Suprapubic skin (tissue), 4 donors: ENCODE results near the gene PPP1R14C. TPM values are rescaled to one million over a fixed set of nuclear protein-coding genes. Genes with fewer than 3 reads are reported as not detected.

ENCODE experiments used
- DNase-seq, 2 donors: peaks; one replicate each; pipeline ENCODE4 v3.0.0-alpha.2; 2019; ENCODE audit warnings: low spot score in 2 of 2
- H3K27ac ChIP-seq: fragments of 200-600 bp; sonication (generic); one replicate; pipeline ENCODE4 v1.5.1; 2019
- H3K27me3 ChIP-seq: fragments of 200-600 bp; sonication (generic); one replicate; pipeline ENCODE4 v1.5.1; 2019
- H3K36me3 ChIP-seq: fragments of 200-600 bp; sonication (generic); one replicate; pipeline ENCODE4 v1.5.1; 2019
- H3K4me1 ChIP-seq: fragments of 200-600 bp; sonication (generic); one replicate; pipeline ENCODE4 v1.5.1; 2019
- H3K4me3 ChIP-seq: fragments of 200-600 bp; sonication (generic); one replicate; pipeline ENCODE4 v1.5.1; 2019; ENCODE audit warnings: mild to moderate bottlenecking
- H3K9me3 ChIP-seq: fragments of 200-600 bp; sonication (generic); one replicate; pipeline ENCODE4 v1.5.1; 2019
- CTCF ChIP-seq, 2 donors: fragments of 200-600 bp in 1 of 2; fragments of 450-650 bp in 1 of 2; sonication (generic) in 1 of 2; IDR thresholded peaks; one replicate each; pipeline ENCODE4 v1.5.1; 2016 to 2019; ENCODE audit warnings: antibody characterized with exemption in 2 of 2, mild to moderate bottlenecking in 1 of 2, moderate library complexity in 1 of 2
- EP300 ChIP-seq: sonication (generic); formaldehyde crosslinking; IDR thresholded peaks from one replicate; pipeline ENCODE4 v1.6.1; 2017; ENCODE audit warnings: antibody characterized with exemption
- POLR2A ChIP-seq, 2 donors: fragments of 450-650 bp; IDR thresholded peaks; one replicate each; pipeline ENCODE4 v1.6.1; 2017; ENCODE audit warnings: antibody characterized with exemption in 2 of 2, mild to moderate bottlenecking in 2 of 2, moderate library complexity in 2 of 2
- POLR2AphosphoS5 ChIP-seq, 3 donors: sonication (generic); formaldehyde crosslinking; IDR thresholded peaks; one replicate each; pipeline ENCODE4 v1.6.1; 2017; ENCODE audit warnings: antibody characterized with exemption in 3 of 3
- whole genome bisulfite sequencing: methylation state at CpG from one replicate; pipeline ENCODE4 v1.1.5; 2018; 5-methylcytosine and 5-hydroxymethylcytosine counted together
- total RNA-seq, 4 donors: library from RNA; depleted of rRNA; stranded (reverse); fragments of >200 nt; gene quantifications; one replicate each; pipeline ENCODE4 v1.1.0, GENCODE V29; 2016

Gene PPP1R14C
- total RNA-seq, 4 donors from 2014 or later = 44.3 to 104 (median 88.8) TPM

GRCh38 chr6:150156460-150156859 lies 13.6 kb downstream of the PPP1R14C start:
- 52% methylated on average over 3 of the region's 3 CpGs for WGBS
- Histone ChIP-seq H3K9me3 (no peaks in the 10 kb centered on the region), H3K4me1 (peaks cover 40% of the 10 kb centered on the region), H3K27ac (peak overlapping the region; percentile 70), H3K27me3 (peaks cover 4% of the 10 kb centered on the region), H3K4me3 (no peak overlapping the region), H3K36me3 (no peaks in the 10 kb centered on the region)
- DNase-seq = no peak
- no peak for TF ChIP-seq POLR2AphosphoS5 (IDR thresholded peaks at IDR 0.05)
- no peak for TF ChIP-seq CTCF (IDR thresholded peaks at IDR 0.05)
- no peak for TF ChIP-seq POLR2A (IDR thresholded peaks at IDR 0.05)
- no peak for TF ChIP-seq EP300

DNA sequence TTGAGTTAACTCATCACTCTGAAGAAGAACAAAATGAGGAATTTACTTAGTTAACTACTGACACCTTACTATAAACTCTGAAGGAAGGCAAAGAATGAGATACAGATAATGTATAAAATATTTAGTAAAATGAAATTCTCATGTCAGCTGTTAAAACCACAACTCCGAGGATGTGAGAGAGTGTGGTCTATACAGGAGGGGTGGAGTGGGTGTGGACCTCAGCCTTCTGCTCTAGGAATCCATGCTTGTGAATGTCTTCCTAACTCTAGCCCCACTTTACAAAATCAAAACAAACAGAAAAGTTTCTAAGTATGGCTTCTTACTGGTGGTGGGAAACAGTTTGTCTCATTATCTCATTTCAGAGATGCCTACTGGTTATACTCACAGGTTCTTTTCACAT lies 14.2 kb downstream of the PPP1R14C start:
- H3K27me3 ChIP-seq = peaks cover 3% of the 10 kb centered on the region

DNA sequence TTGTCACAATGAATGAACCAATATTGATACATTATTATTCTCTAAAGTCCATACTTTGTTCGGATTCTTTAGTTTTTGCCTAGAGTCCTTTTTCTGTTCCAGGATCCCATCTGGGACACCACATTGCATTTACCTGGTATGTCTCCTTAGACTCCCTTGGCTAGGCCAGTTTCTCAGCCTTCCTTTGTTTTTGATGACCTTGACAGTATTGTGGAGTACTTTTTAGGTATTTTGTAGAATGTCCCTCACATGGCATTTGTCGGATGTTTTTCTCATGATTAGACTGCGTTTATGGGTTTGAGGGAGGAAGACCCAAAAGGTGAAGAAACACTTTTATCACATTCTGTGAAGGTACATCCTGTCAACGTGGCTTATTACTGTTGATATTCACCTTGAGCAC lies 16.9 kb downstream of the PPP1R14C start:
- H3K9me3 ChIP-seq = no peaks in the 10 kb centered on the region
- H3K36me3 ChIP-seq = no peaks in the 10 kb centered on the region
- H3K4me1 ChIP-seq = peaks cover 17% of the 10 kb centered on the region
- H3K27me3 ChIP-seq = no peaks in the 10 kb centered on the region
- no peak for DNase-seq
- no peak overlapping the region for H3K27ac ChIP-seq
- 75% methylated on average over 4 of the region's 4 CpGs for WGBS
- no peak for TF ChIP-seq POLR2AphosphoS5 (IDR thresholded peaks at IDR 0.05)
- TF ChIP-seq POLR2A (IDR thresholded peaks at IDR 0.05) = no peak
- no peak for TF ChIP-seq CTCF (IDR thresholded peaks at IDR 0.05)
- TF ChIP-seq EP300 = no peak
- H3K4me3 ChIP-seq = no peak overlapping the region

More for the DNA sequence above, 14.2 kb downstream of the PPP1R14C start:
- 29% methylated on average over 1 of the region's 1 CpG for WGBS
- peak overlapping the region; percentile 70 for H3K27ac ChIP-seq
- no peak for DNase-seq
- no peaks in the 10 kb centered on the region for H3K9me3 ChIP-seq
- H3K4me3 ChIP-seq = no peak overlapping the region
- H3K4me1 ChIP-seq = peaks cover 39% of the 10 kb centered on the region
- no peaks in the 10 kb centered on the region for H3K36me3 ChIP-seq
- TF ChIP-seq EP300 (no peak), CTCF (IDR thresholded peaks at IDR 0.05) (no peak)

GRCh38 chr6:150163970-150164369 lies 21.1 kb downstream of the PPP1R14C start:
- no peaks in the 10 kb centered on the region for H3K27me3 ChIP-seq
- WGBS = 98% methylated on average over 3 of the region's 3 CpGs
- DNase-seq = no peak

GRCh38 chr6:150165020-150165702 lies 22.3 kb downstream of the PPP1R14C start:
- DNase-seq = no peak
- no peaks in the 10 kb centered on the region for H3K9me3 ChIP-seq
- TF ChIP-seq POLR2AphosphoS5 (IDR thresholded peaks at IDR 0.05) (no peak), CTCF (IDR thresholded peaks at IDR 0.05) (no peak), POLR2A (IDR thresholded peaks at IDR 0.05) (no peak), EP300 (no peak)
- no peak overlapping the region for H3K4me3 ChIP-seq
- H3K27me3 ChIP-seq = no peaks in the 10 kb centered on the region
- H3K27ac ChIP-seq = no peak overlapping the region
- no peaks in the 10 kb centered on the region for H3K4me1 ChIP-seq
- H3K36me3 ChIP-seq = no peaks in the 10 kb centered on the region

More at GRCh38 chr6:150163970-150164369, 21.1 kb downstream of the PPP1R14C start:
- Histone ChIP-seq H3K36me3 (no peaks in the 10 kb centered on the region), H3K9me3 (no peaks in the 10 kb centered on the region), H3K27ac (no peak overlapping the region), H3K4me3 (no peak overlapping the region), H3K4me1 (no peaks in the 10 kb centered on the region)
- no peak for TF ChIP-seq CTCF (IDR thresholded peaks at IDR 0.05)
- no peak for TF ChIP-seq POLR2A (IDR thresholded peaks at IDR 0.05)
- no peak for TF ChIP-seq POLR2AphosphoS5 (IDR thresholded peaks at IDR 0.05)
- no peak for TF ChIP-seq EP300
